SU-DHL-6 (cell line): ENCODE results near the gene PLCB1.

ENCODE experiments used
- H2AFZ ChIP-seq: fragments of 200-600 bp; sonication (generic); 2 replicates; pipeline ENCODE4 v1.6.1; 2014; ENCODE audit warnings: low read depth, mild to moderate bottlenecking, moderate library complexity, mixed read lengths, antibody characterized with exemption, low read length; ENCODE audit not compliant: severe bottlenecking
- H3F3A ChIP-seq: fragments of 200-600 bp; shearing (Covaris generic); 2 replicates; pipeline ENCODE4 v1.6.0; 2016; ENCODE audit warnings: antibody characterized with exemption, mild to moderate bottlenecking; ENCODE audit not compliant: insufficient read depth
- H3K27ac ChIP-seq: fragments of 200-600 bp; sonication (generic); 2 replicates; pipeline ENCODE4 v1.5.1; 2016; ENCODE audit warnings: low read depth, mild to moderate bottlenecking, low read length, moderate library complexity, mixed read lengths
- H3K27me3 ChIP-seq: fragments of 200-600 bp; sonication (generic), shearing (Covaris generic); 2 replicates; pipeline ENCODE4 v1.6.0; 2014; ENCODE audit warnings: mild to moderate bottlenecking, low read length
- H3K36me3 ChIP-seq: fragments of 200-600 bp; sonication (generic); 2 replicates; pipeline ENCODE4 v1.6.1; 2014; ENCODE audit warnings: mild to moderate bottlenecking, low read length, mixed read lengths
- H3K4me2 ChIP-seq: fragments of 300-600, 200-600 bp; shearing (Covaris generic), sonication (generic); 2 replicates; pipeline ENCODE4 v1.6.0; 2014; ENCODE audit warnings: low read length, low read depth, mild to moderate bottlenecking; ENCODE audit not compliant: poor library complexity, severe bottlenecking
- H3K4me3 ChIP-seq: fragments of 200-600 bp; sonication (generic); 2 replicates; pipeline ENCODE4 v1.5.1; 2014; ENCODE audit warnings: antibody characterized with exemption, low read length, mild to moderate bottlenecking, mixed read lengths; ENCODE audit not compliant: insufficient read depth, poor library complexity, severe bottlenecking
- H3K79me2 ChIP-seq: fragments of 200-600 bp; sonication (generic); 2 replicates; pipeline ENCODE4 v1.6.1; 2014; ENCODE audit warnings: mild to moderate bottlenecking, low read length, moderate library complexity; ENCODE audit not compliant: insufficient read depth
- H3K9ac ChIP-seq: fragments of 200-600 bp; sonication (generic); 2 replicates; pipeline ENCODE4 v1.7.0; 2014; ENCODE audit warnings: mild to moderate bottlenecking, low read length
- H3K9me2 ChIP-seq: fragments of 200-600 bp; sonication (generic); replicated peaks from 2 replicates; pipeline ENCODE4 v1.6.1; 2014; ENCODE audit warnings: low read length; ENCODE audit not compliant: insufficient read depth
- H3K9me3 ChIP-seq: fragments of 200-600 bp; sonication (generic); 2 replicates; pipeline ENCODE4 v1.6.1; 2014; ENCODE audit warnings: low read length, mixed read lengths; ENCODE audit not compliant: insufficient read depth
- H4K20me1 ChIP-seq: fragments of 200-600 bp; sonication (generic); 2 replicates; pipeline ENCODE4 v1.6.1; 2014; ENCODE audit warnings: low read depth, mild to moderate bottlenecking, antibody characterized with exemption, low read length, moderate library complexity, mixed read lengths
- CTCF ChIP-seq: fragments of 200-600 bp; sonication (generic); IDR thresholded peaks from one replicate; pipeline ENCODE4 v1.5.1; 2017; ENCODE audit warnings: antibody characterized with exemption, mild to moderate bottlenecking, low read length, moderate library complexity; ENCODE audit not compliant: insufficient read depth, poor library complexity, severe bottlenecking
- EZH2phosphoT487 ChIP-seq: fragments of 200-600 bp; sonication (generic), shearing (Covaris generic); conservative IDR thresholded peaks from 2 replicates; pipeline ENCODE4 v1.6.1; 2018; ENCODE audit warnings: mild to moderate bottlenecking, antibody characterized with exemption, low read length, moderate library complexity, mixed read lengths

Gene PLCB1

DNA sequence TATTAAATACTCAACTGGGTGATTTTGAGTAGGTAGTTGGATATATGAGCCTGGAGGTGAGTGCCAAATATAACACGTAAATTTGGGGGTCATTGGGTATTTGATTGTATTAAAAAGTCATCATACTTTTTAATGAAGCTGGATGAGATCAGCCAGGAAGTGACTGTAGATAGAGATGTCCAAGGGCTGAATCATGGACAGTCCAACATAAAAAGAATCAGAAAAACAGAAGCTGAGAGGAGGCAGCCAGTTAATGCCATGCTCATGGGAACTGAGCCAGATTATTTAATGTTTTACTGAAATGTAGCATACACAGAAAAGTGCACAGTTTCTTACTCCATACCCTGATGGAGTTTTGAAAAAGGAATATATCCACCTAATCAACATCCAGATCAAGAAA lies 501.3 kb downstream of the PLCB1 start:
- no peak overlapping the region for H3K27ac ChIP-seq
- no peaks in the 10 kb centered on the region for H3K9me3 ChIP-seq
- H3K9me2 ChIP-seq = no peaks in the 10 kb centered on the region
- no peak overlapping the region for H2AFZ ChIP-seq
- no peaks in the 10 kb centered on the region for H3K79me2 ChIP-seq
- H4K20me1 ChIP-seq = no peaks in the 10 kb centered on the region
- H3K4me2 ChIP-seq = no peak overlapping the region
- no peak overlapping the region for H3K4me3 ChIP-seq
- TF ChIP-seq CTCF (no peak), EZH2phosphoT487 (no peak)
- no peaks in the 10 kb centered on the region for H3F3A ChIP-seq
- H3K27me3 ChIP-seq = no peaks in the 10 kb centered on the region
- H3K36me3 ChIP-seq = no peaks in the 10 kb centered on the region
- no peak overlapping the region for H3K9ac ChIP-seq

DNA sequence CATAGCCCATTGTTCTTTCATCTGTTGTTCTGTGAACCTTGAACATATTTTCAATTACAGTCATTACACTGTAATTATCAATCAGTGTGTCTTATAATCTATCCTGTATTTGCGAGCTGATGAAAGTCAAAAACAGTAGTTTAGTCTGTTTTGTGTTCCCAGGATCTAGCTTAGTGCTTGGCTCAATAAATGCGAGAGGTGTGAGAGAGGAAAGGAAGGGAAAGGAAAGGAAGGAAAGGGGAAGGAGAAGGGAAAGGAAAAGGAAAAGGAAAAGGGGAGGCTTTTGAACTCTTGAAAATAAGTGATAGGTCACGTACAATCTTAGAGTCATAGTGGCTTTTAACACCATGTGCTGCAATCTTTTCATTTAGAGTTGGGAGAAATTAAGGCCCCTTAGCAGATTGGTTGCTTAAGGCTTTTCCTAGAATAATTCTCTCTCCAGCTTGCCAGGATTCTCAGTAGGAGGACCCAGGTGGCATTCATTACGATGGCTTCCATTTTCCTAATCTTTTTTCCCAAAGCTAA lies 503.0 kb downstream of the PLCB1 start:
- Histone ChIP-seq H3K27me3 (no peaks in the 10 kb centered on the region), H3K79me2 (no peaks in the 10 kb centered on the region), H2AFZ (no peak overlapping the region), H3K27ac (no peak overlapping the region), H4K20me1 (no peaks in the 10 kb centered on the region), H3K4me3 (no peak overlapping the region), H3K4me2 (no peak overlapping the region), H3F3A (no peaks in the 10 kb centered on the region), H3K9ac (no peak overlapping the region), H3K9me3 (no peaks in the 10 kb centered on the region), H3K36me3 (no peaks in the 10 kb centered on the region), H3K9me2 (no peaks in the 10 kb centered on the region)
- TF ChIP-seq EZH2phosphoT487 (no peak), CTCF (no peak)

- H3K79me2 ChIP-seq = no peaks in the 10 kb centered on the region
- no peak overlapping the region for H3K9ac ChIP-seq
- no peak overlapping the region for H3K4me2 ChIP-seq
- no peak for TF ChIP-seq EZH2phosphoT487
- TF ChIP-seq CTCF = no peak
- no peaks in the 10 kb centered on the region for H3K36me3 ChIP-seq
- no peaks in the 10 kb centered on the region for H3K9me3 ChIP-seq
- no peaks in the 10 kb centered on the region for H3K27me3 ChIP-seq
- H3F3A ChIP-seq = no peaks in the 10 kb centered on the region
- H3K27ac ChIP-seq = no peak overlapping the region
- H2AFZ ChIP-seq = no peak overlapping the region
- no peak overlapping the region for H3K4me3 ChIP-seq
- H3K9me2 ChIP-seq = no peaks in the 10 kb centered on the region
- no peaks in the 10 kb centered on the region for H4K20me1 ChIP-seq
Observed at GRCh38 chr20:8635837-8636236, 503.8 kb downstream of the PLCB1 start.
